Endothelial cell of umbilical vein (primary cell): ENCODE results near the gene TXNDC17. TPM values are rescaled to one million over a fixed set of nuclear protein-coding genes. Genes with fewer than 3 reads are reported as not detected.

Experiments used
- BruUV-seq: library from RNA; stranded (reverse); fragments of 400-500 nt; replicated peaks from 2 replicates; lab custom pipeline; 2021; lab: Mats Ljungman, UMichigan
- CTCF ChIA-PET: fragments of 300-600, 350-600 bp; sonication (Branson Sonifier 250); formaldehyde crosslinking; loops from one replicate; lab custom pipeline; 2021; ENCODE audit warnings: antibody characterized with exemption, inconsistent platforms; lab: Charles Lee
- POLR2A ChIA-PET: fragments of 300-600, 350-600 bp; sonication (Branson Sonifier 250); formaldehyde crosslinking; loops from one replicate; lab custom pipeline; 2021; ENCODE audit warnings: antibody characterized with exemption, inconsistent platforms; lab: Charles Lee
- DNase-seq: peaks from one replicate; pipeline ENCODE4 v3.0.0-alpha.2; 2011; ENCODE audit warnings: low read depth, low spot score
- FAIRE-seq: peaks from 2 replicates; lab custom pipeline; 2011; peaks lifted over from hg19 to GRCh38; lab: Jason Lieb, UNC
- H2AFZ ChIP-seq: 2 replicates; pipeline ENCODE4 v1.6.0; 2012; ENCODE audit warnings: low read depth, low read length, control low read depth, inconsistent platforms
- H3K27ac ChIP-seq: 2 replicates; pipeline ENCODE4 v1.5.1; 2011; ENCODE audit warnings: low read depth, mild to moderate bottlenecking, control low read depth, low read length, moderate library complexity; ENCODE audit not compliant: insufficient read depth
- H3K27me3 ChIP-seq, 2 experiments: 2 replicates each; pipeline versions ENCODE4 v1.6.0 to v1.6.1; 2011; ENCODE audit warnings: low read length in 2 of 2, mixed read lengths in 1 of 2; ENCODE audit not compliant: control insufficient read depth in 2 of 2, insufficient read depth in 2 of 2
- H3K36me3 ChIP-seq, 2 experiments: 2 replicates in 1 of 2; 3 replicates in 1 of 2; pipeline ENCODE4 v1.5.1; 2011; ENCODE audit warnings: low read length in 2 of 2, mild to moderate bottlenecking in 1 of 2, moderate library complexity in 1 of 2; ENCODE audit not compliant: control insufficient read depth in 2 of 2, insufficient read depth in 2 of 2; ENCODE audit errors: extremely low read depth in 1 of 2
- H3K4me1 ChIP-seq: 3 replicates; pipeline ENCODE4 v1.5.1; 2011; ENCODE audit warnings: mild to moderate bottlenecking, low read length; ENCODE audit not compliant: control insufficient read depth, insufficient read depth; ENCODE audit errors: extremely low read depth
- H3K4me2 ChIP-seq: 2 replicates; pipeline ENCODE4 v1.6.1; 2011; ENCODE audit warnings: low read length, control low read depth, mixed read lengths; ENCODE audit not compliant: insufficient read depth
- H3K4me3 ChIP-seq, 3 experiments: fragments of 200-600 bp in 1 of 3; sonication (generic), shearing (Covaris generic) in 1 of 3; replicated peaks in 1 of 3; 2 replicates each; pipeline ENCODE4 v1.5.1; 2011 to 2016; ENCODE audit warnings: control low read depth in 3 of 3, low read length in 3 of 3, mild to moderate bottlenecking in 2 of 3, inconsistent platforms in 1 of 3, low read depth in 1 of 3, moderate library complexity in 1 of 3; ENCODE audit not compliant: insufficient read depth in 1 of 3
- H3K79me2 ChIP-seq: 2 replicates; pipeline ENCODE4 v1.6.0; 2012; ENCODE audit warnings: low read length, inconsistent platforms; ENCODE audit not compliant: control insufficient read depth, insufficient read depth
- H3K9ac ChIP-seq: replicated peaks from 2 replicates; pipeline ENCODE3; 2011; ENCODE audit warnings: low read length, control low read depth; ENCODE audit not compliant: insufficient read depth; ENCODE audit errors: extremely low read depth
- H3K9me1 ChIP-seq: replicated peaks from 3 replicates; pipeline ENCODE4 v1.6.0; 2011; ENCODE audit warnings: mild to moderate bottlenecking, low read length; ENCODE audit not compliant: control insufficient read depth, insufficient read depth; ENCODE audit errors: extremely low read depth
- H3K9me3 ChIP-seq: replicated peaks from 2 replicates; pipeline ENCODE4 v1.5.1; 2012; ENCODE audit warnings: low read length, inconsistent platforms; ENCODE audit not compliant: control insufficient read depth, insufficient read depth
- H4K20me1 ChIP-seq: replicated peaks from 2 replicates; pipeline ENCODE3; 2011; ENCODE audit warnings: mild to moderate bottlenecking, low read length; ENCODE audit not compliant: control insufficient read depth, insufficient read depth; ENCODE audit errors: extremely low read depth
- EZH2 ChIP-seq: IDR thresholded peaks from 2 replicates; pipeline ENCODE4 v1.6.1; 2012; ENCODE audit warnings: borderline replicate concordance, low read depth, mild to moderate bottlenecking, moderate library complexity, low read length, inconsistent platforms; ENCODE audit not compliant: severe bottlenecking
- FOS ChIP-seq: IDR thresholded peaks from 2 replicates; pipeline ENCODE4 v1.6.1; 2011; ENCODE audit warnings: mild to moderate bottlenecking, low read length, moderate library complexity, borderline replicate concordance; ENCODE audit not compliant: insufficient read depth
- GATA2 ChIP-seq: IDR thresholded peaks from 2 replicates; pipeline ENCODE4 v1.7.0; 2011; ENCODE audit warnings: low read depth, mild to moderate bottlenecking, moderate library complexity, mixed read lengths, low read length; ENCODE audit not compliant: insufficient read length, insufficient read depth
- JUN ChIP-seq: IDR thresholded peaks from 2 replicates; pipeline ENCODE4 v1.6.1; 2011; ENCODE audit warnings: borderline replicate concordance, low read depth; ENCODE audit not compliant: insufficient read length, insufficient read depth
- MYC ChIP-seq: IDR thresholded peaks from one replicate; pipeline ENCODE4 v1.6.1; 2011; ENCODE audit warnings: mild to moderate bottlenecking, low read depth, low read length
- POLR2A ChIP-seq: IDR thresholded peaks from 2 replicates; pipeline ENCODE4 v1.6.1; 2012; ENCODE audit warnings: low read depth, mild to moderate bottlenecking, control low read depth, low read length
- POLR2AphosphoS5 ChIP-seq: IDR thresholded peaks from 2 replicates; pipeline ENCODE4 v1.6.1; 2012; ENCODE audit warnings: low read depth, mild to moderate bottlenecking, control low read depth, low read length, moderate library complexity; ENCODE audit not compliant: insufficient read depth
- dilution Hi-C: fragments of 300-500 bp; cut with MboI; formaldehyde crosslinking; loops from one replicate; pipeline ENCODE4 v1.15.0; 2019; ENCODE audit warnings: low sequenced_read_pairs; ENCODE audit not compliant: extremely low pct_ligation_motif_present
- intact Hi-C: fragments of 100-400 bp; cut with micrococcal nuclease; formaldehyde crosslinking; loops from one replicate; pipeline ENCODE4 v1.10.0; 2022
- polyA plus RNA-seq, 4 experiments: library from polyadenylated mRNA; depleted of rRNA in 3 of 4; stranded (reverse) in 3 of 4; unstranded in 1 of 4; fragments of >200 nt; gene quantifications; 2 replicates each; pipeline versions ENCODE4 v1.2.1 to v1.2.3, GENCODE V29; 2011 to 2012; ENCODE audit warnings: missing spikeins in 1 of 4
- total RNA-seq: library from RNA; stranded (reverse); gene quantifications from 2 replicates; pipeline ENCODE4 v1.2.3, GENCODE V29; 2021
- TF ChIP-seq, protein P1 (sequence below): IDR thresholded peaks from 2 replicates; pipeline ENCODE4 v1.6.1; 2011; ENCODE audit not compliant: insufficient read depth, insufficient read length
- TF ChIP-seq, protein P2 (sequence below), 2 donors: IDR thresholded peaks; 1 replicate in 1 of 2; 2 replicates in 1 of 2; pipeline ENCODE4 v1.5.1; 2011; ENCODE audit warnings: low read length in 2 of 2, mild to moderate bottlenecking in 2 of 2, moderate library complexity in 2 of 2, control low read depth in 1 of 2, inconsistent platforms in 1 of 2, low read depth in 1 of 2; ENCODE audit not compliant: insufficient read depth in 1 of 2; ENCODE audit errors: extremely low read depth in 1 of 2

Gene TXNDC17
- total and polyA plus RNA-seq, 2 donors (not counting 3 experiments of a cell fraction or from before 2014, with no cell fraction given) = 101 to 297 TPM

DNA sequence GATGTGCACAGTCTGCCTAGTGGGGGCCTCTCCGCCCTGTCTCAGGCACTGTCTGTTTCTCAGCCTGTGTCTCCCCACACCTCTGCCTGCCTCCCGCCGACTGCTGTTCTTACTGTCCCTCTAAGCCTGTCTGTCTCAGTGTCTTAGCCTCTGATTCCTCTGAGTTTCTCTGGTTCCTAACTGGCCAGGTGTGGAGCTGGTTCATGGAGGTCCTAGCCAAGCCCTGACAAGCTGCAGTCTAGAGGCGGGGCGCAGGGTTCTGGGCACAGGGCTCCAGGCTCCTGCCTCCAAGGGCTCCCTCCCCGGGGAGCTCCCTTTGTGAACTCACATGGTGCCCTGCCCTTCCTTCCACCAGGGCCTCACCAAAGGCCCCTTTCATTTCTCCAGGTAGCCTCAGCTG is 30.1 kb downstream of the TXNDC17 start:
- TF ChIP-seq POLR2A = no peak
- no peak for TF ChIP-seq EZH2
- TF ChIP-seq MYC = no peak
- TF ChIP-seq FOS = no peak
- TF ChIP-seq, protein P1, sequence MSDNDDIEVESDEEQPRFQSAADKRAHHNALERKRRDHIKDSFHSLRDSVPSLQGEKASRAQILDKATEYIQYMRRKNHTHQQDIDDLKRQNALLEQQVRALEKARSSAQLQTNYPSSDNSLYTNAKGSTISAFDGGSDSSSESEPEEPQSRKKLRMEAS = no peak
- Histone ChIP-seq H4K20me1 (no peaks in the 10 kb centered on the region), H3K27ac (no peak overlapping the region), H2AFZ (no peak overlapping the region), H3K9me1 (no peaks in the 10 kb centered on the region), H3K27me3 (peaks cover 0 to 2% of the 10 kb centered on the region in 2 experiments), H3K36me3 (no peaks in the 10 kb centered on the region), H3K4me2 (no peak overlapping the region), H3K79me2 (no peaks in the 10 kb centered on the region), H3K4me1 (no peaks in the 10 kb centered on the region), H3K9me3 (no peaks in the 10 kb centered on the region), H3K9ac (no peak overlapping the region), H3K4me3 (no peak overlapping the region)
- ChIA-PET POLR2A (no interaction called here), CTCF (interaction anchor here (0.6 to 3.3 kb wide), 2 partner anchors 240 to 333 kb away, joined by 3 to 9 read pairs; no protein-coding TSS in a partner anchor)
- dilution Hi-C loops (no loop called here), intact Hi-C loops (no loop called here)
- no peak for DNase-seq
- no TSS peak for BruUV-seq
- no peak for FAIRE-seq

DNA sequence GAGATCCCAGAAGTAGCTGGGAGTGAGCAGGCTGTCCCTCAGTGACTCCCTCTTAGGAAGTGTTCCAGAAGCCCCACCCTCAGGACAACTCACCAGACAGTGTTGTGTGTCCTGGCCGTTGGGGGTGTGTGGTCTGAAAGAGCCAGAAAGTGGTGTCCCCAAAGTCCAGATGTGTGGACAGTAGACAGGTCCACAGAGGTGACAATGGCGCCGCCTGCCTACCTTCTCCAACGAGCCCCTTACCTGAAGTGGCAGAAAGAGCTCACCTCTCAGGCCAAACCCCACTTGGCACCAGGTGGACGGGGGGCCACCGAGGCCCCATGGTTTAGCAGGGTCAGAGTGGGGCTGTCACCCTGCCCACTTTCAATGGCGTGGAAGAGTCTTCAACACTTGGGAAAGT is 30.6 kb downstream of the TXNDC17 start:
- Histone ChIP-seq H3K4me2 (no peak overlapping the region), H3K4me3 (no peak overlapping the region), H4K20me1 (no peaks in the 10 kb centered on the region), H3K27ac (no peak overlapping the region), H3K9ac (no peak overlapping the region), H3K4me1 (no peaks in the 10 kb centered on the region), H3K9me3 (no peaks in the 10 kb centered on the region), H3K27me3 (peaks cover 0 to 2% of the 10 kb centered on the region in 2 experiments), H3K9me1 (no peaks in the 10 kb centered on the region), H3K36me3 (no peaks in the 10 kb centered on the region), H3K79me2 (no peaks in the 10 kb centered on the region), H2AFZ (no peak overlapping the region)
- ChIA-PET CTCF (interaction anchor here (0.6 to 3.3 kb wide), 2 partner anchors 239 to 333 kb away, joined by 3 to 9 read pairs; no protein-coding TSS in a partner anchor), POLR2A (no interaction called here)
- FAIRE-seq = no peak
- intact Hi-C loops = no loop called here
- TF ChIP-seq GATA2 (no peak), EZH2 (no peak), JUN (no peak), MYC (no peak), POLR2A (no peak), POLR2AphosphoS5 (no peak), FOS (no peak)
- TF ChIP-seq, protein P2, sequence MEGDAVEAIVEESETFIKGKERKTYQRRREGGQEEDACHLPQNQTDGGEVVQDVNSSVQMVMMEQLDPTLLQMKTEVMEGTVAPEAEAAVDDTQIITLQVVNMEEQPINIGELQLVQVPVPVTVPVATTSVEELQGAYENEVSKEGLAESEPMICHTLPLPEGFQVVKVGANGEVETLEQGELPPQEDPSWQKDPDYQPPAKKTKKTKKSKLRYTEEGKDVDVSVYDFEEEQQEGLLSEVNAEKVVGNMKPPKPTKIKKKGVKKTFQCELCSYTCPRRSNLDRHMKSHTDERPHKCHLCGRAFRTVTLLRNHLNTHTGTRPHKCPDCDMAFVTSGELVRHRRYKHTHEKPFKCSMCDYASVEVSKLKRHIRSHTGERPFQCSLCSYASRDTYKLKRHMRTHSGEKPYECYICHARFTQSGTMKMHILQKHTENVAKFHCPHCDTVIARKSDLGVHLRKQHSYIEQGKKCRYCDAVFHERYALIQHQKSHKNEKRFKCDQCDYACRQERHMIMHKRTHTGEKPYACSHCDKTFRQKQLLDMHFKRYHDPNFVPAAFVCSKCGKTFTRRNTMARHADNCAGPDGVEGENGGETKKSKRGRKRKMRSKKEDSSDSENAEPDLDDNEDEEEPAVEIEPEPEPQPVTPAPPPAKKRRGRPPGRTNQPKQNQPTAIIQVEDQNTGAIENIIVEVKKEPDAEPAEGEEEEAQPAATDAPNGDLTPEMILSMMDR (IDR thresholded peaks at IDR 0.05; ENCODE audit: extremely low read depth in 1 of 2, insufficient read depth in 1 of 2, low read depth in 1 of 2, low read length in 2 of 2) = no peak
- TF ChIP-seq, protein P1 = no peak
- DNase-seq = no peak
- dilution Hi-C loops = no loop called here
- no TSS peak for BruUV-seq
